A673 (cell line): ENCODE data around the gene COMMD6.

Source experiments
- EZH2 ChIP-seq: fragments of 200-600 bp; sonication (generic); IDR thresholded peaks from 2 replicates; pipeline ENCODE4 v1.6.1; 2017; ENCODE audit warnings: borderline replicate concordance, low read depth, mild to moderate bottlenecking, mixed read lengths, antibody characterized with exemption, low read length; ENCODE audit not compliant: poor library complexity, severe bottlenecking
- TF ChIP-seq, protein P1 (sequence below): fragments of 300-800, 200-600 bp; sonication (generic); conservative IDR thresholded peaks from 2 replicates; pipeline ENCODE4 v1.5.1; 2017; ENCODE audit warnings: low read depth, mild to moderate bottlenecking, antibody characterized with exemption, low read length, moderate library complexity, mixed read lengths

DNA sequence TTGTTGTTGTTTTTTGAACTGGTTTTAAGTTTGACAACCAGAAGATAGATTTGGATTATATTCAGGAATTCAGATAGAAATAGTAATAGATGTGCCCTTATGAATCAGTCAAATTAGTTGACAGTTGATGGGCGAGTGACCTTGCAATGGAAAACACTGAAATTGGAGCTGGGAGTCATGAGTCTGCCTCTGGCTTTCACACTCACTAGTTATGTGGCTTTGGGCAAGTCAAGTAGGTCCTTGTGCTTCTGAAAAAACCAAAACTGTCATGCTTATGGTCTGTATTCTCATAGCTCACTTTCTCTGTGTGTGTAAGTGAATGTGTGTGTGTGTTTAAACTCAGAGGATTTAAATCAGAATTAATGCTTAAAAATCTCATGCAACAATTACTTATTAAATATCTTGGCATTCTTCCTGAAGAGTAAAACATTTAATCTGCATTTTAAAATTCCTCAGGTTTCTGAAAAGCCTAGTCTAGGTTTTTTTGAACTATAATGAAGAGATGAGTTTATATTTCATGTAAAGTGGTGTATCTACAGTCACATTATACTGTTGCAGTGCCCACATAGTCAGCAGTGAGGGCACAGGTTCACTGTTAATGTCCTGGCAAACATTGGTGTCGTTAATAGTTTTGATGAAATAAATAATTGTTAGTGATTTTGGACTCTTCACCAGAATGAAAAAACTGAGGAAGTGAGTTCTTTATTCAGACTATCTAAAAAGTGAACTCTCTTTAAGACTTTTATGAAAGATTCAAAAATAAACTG lies 44.4 kb upstream of the COMMD6 start:
- TF ChIP-seq, protein P1, sequence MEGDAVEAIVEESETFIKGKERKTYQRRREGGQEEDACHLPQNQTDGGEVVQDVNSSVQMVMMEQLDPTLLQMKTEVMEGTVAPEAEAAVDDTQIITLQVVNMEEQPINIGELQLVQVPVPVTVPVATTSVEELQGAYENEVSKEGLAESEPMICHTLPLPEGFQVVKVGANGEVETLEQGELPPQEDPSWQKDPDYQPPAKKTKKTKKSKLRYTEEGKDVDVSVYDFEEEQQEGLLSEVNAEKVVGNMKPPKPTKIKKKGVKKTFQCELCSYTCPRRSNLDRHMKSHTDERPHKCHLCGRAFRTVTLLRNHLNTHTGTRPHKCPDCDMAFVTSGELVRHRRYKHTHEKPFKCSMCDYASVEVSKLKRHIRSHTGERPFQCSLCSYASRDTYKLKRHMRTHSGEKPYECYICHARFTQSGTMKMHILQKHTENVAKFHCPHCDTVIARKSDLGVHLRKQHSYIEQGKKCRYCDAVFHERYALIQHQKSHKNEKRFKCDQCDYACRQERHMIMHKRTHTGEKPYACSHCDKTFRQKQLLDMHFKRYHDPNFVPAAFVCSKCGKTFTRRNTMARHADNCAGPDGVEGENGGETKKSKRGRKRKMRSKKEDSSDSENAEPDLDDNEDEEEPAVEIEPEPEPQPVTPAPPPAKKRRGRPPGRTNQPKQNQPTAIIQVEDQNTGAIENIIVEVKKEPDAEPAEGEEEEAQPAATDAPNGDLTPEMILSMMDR, result no peak
- TF ChIP-seq EZH2, result no peak
